Uterus (tissue), 4 donors: ENCODE results near the gene S1PR1. TPM values are rescaled to one million over a fixed set of nuclear protein-coding genes. Genes with fewer than 3 reads are reported as not detected.
A peak's percentile ranks its signal among the peaks of the same experiment; 100 is the strongest.

ENCODE experiments used
- DNase-seq, 2 donors: peaks; one replicate each; pipeline ENCODE4 v3.0.0-alpha.2; 2019 to 2020
- H3K27ac ChIP-seq, 2 donors: fragments of 200-600 bp; sonication (generic); 1 replicate in 1 of 2; 2 replicates in 1 of 2; pipeline ENCODE4 v1.5.1; 2016 to 2018
- H3K27me3 ChIP-seq, 2 donors: fragments of 200-600 bp; sonication (generic); one replicate each; pipeline ENCODE4 v1.5.1; 2018 to 2019; ENCODE audit warnings: control low read depth in 1 of 2
- H3K36me3 ChIP-seq, 2 donors: fragments of 200-600 bp; sonication (generic); one replicate each; pipeline ENCODE4 v1.5.1; 2019; ENCODE audit warnings: control low read depth in 1 of 2
- H3K4me1 ChIP-seq, 2 donors: fragments of 200-600 bp; sonication (generic); one replicate each; pipeline ENCODE4 v1.5.1; 2018 to 2019; ENCODE audit warnings: control low read depth in 1 of 2
- H3K4me3 ChIP-seq, 2 donors: fragments of 200-600 bp; sonication (generic); 1 replicate in 1 of 2; 2 replicates in 1 of 2; pipeline ENCODE4 v1.5.1; 2018 to 2019; ENCODE audit warnings: mild to moderate bottlenecking in 1 of 2
- H3K9me3 ChIP-seq, 2 donors: fragments of 200-600 bp; sonication (generic); one replicate each; pipeline ENCODE4 v1.5.1; 2019; ENCODE audit warnings: control low read depth in 1 of 2
- POLR2A ChIP-seq, 2 donors: fragments of 450-650 bp; IDR thresholded peaks; one replicate each; pipeline ENCODE4 v1.6.1; 2016; ENCODE audit warnings: antibody characterized with exemption in 2 of 2, mild to moderate bottlenecking in 1 of 2, moderate library complexity in 1 of 2
- intact Hi-C: fragments of 100-400 bp; cut with DNase I; formaldehyde crosslinking; loops from one replicate; pipeline ENCODE4 v1.15.1; 2023; ENCODE audit warnings: low total_unique reads
- total RNA-seq, 4 donors: library from RNA; depleted of rRNA in 3 of 4; stranded (reverse); fragments of >200 nt in 3 of 4; gene quantifications; one replicate each; pipeline versions ENCODE4 v1.1.0 to v1.2.4, GENCODE V29; 2014 to 2023
- TF ChIP-seq, protein P1 (sequence below), 4 experiments: fragments of 200-600 bp in 2 of 4; fragments of 450-650 bp in 2 of 4; sonication (generic) in 2 of 4; IDR thresholded peaks; one replicate each; pipeline ENCODE4 v1.5.1; 2016 to 2019; ENCODE audit warnings: antibody characterized with exemption in 4 of 4, mild to moderate bottlenecking in 2 of 4, moderate library complexity in 1 of 4
- donor health status: DM: yes; HTN: yes; CAD: no.

Gene S1PR1
- total RNA-seq, 4 donors from 2014 or later, result 25.6 to 97.9 (median 64.2) TPM

DNA sequence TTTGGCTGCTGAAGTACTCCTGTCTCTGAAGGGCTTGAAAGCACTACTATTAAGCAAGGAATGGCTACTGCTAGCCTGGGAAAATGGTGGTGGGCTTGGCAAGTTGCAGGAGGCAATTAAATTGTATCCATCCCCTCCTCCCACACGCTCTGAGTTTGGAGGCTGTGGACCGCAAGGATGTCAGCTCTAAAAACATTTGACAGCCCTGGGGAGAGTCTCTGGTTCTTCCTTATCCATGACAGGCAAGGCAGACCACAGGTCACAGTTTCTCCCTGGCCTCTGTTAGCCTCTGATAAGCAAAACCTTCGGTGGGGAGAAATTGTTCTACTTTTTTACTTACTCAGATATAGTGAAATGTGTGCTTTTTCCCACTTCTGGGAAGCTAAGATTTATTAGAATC is 46.6 kb downstream of the S1PR1 start:
- H3K27me3 ChIP-seq, result no peaks in the 10 kb centered on the region
- intact Hi-C loops, result loop anchor here (10.0 kb wide), 1 partner anchor 349 kb away; no protein-coding TSS in a partner anchor
- H3K9me3 ChIP-seq, result no peaks in the 10 kb centered on the region
- no peak overlapping the region for H3K4me3 ChIP-seq
- TF ChIP-seq POLR2A (IDR thresholded peaks at IDR 0.05), result no peak
- TF ChIP-seq, protein P1, sequence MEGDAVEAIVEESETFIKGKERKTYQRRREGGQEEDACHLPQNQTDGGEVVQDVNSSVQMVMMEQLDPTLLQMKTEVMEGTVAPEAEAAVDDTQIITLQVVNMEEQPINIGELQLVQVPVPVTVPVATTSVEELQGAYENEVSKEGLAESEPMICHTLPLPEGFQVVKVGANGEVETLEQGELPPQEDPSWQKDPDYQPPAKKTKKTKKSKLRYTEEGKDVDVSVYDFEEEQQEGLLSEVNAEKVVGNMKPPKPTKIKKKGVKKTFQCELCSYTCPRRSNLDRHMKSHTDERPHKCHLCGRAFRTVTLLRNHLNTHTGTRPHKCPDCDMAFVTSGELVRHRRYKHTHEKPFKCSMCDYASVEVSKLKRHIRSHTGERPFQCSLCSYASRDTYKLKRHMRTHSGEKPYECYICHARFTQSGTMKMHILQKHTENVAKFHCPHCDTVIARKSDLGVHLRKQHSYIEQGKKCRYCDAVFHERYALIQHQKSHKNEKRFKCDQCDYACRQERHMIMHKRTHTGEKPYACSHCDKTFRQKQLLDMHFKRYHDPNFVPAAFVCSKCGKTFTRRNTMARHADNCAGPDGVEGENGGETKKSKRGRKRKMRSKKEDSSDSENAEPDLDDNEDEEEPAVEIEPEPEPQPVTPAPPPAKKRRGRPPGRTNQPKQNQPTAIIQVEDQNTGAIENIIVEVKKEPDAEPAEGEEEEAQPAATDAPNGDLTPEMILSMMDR (IDR thresholded peaks at IDR 0.05), result no peak
- no peak overlapping the region for H3K27ac ChIP-seq
- no peaks in the 10 kb centered on the region for H3K36me3 ChIP-seq
- H3K4me1 ChIP-seq, result no peaks in the 10 kb centered on the region
- no peak for DNase-seq

DNA sequence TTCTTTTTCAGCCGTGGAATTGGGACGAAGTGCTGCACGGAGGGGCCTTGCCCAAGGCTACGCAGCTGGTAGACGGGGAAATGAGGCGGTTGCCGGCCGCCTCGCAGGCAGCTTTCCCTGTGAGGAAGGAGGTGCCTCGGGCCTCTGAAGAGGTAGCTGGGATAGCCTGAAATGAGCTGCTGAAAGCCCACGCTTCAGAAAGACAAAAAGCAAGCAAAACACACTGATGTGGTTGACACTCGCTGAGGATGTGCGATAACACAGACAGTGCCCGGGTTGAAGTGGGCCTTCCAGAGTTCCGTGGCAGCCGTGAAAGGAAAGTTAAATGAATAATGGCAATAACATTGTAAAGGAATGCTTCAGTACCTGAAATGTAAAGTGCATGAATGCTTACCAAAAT is 47.2 kb downstream of the S1PR1 start:
- Histone ChIP-seq H3K4me3 (no peak overlapping the region), H3K9me3 (no peaks in the 10 kb centered on the region), H3K4me1 (no peaks in the 10 kb centered on the region), H3K36me3 (no peaks in the 10 kb centered on the region), H3K27ac (no peak overlapping the region), H3K27me3 (no peaks in the 10 kb centered on the region)
- intact Hi-C loops, result loop anchor here (10.0 kb wide), 1 partner anchor 349 kb away; no protein-coding TSS in a partner anchor
- no peak for TF ChIP-seq POLR2A (IDR thresholded peaks at IDR 0.05)
- TF ChIP-seq, protein P1 (IDR thresholded peaks at IDR 0.05), result no peak
- DNase-seq, result no peak

DNA sequence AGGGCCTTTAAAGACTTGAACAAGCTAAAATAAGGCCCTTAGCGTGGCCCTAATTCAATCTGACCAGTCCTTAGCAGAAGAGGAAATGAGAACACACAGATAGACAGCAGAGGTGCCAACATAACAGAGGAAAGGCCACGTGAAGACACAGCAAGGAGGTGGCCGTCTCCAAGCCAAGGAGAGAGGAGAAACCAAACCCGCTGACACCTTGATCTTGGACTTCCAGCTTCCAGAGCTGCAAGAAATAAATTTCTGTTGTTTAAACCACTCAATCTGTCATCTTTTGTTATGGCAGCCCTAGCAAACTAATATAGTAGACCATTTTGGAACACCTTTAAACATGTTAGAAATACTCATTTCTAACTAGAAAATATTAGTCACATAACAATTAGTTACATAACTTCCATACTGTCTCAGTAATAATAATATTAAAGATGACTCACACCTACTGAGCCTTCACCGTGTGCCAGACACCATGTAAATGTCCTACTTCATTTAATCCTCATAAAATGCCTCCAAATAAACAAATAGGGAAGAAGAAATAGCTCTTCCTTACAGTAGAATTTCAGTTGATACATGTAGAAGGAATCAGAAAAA is 47.9 kb downstream of the S1PR1 start:
- H3K4me3 ChIP-seq, result no peak overlapping the region
- no peaks in the 10 kb centered on the region for H3K36me3 ChIP-seq
- H3K27ac ChIP-seq, result no peak overlapping the region
- H3K4me1 ChIP-seq, result no peaks in the 10 kb centered on the region
- no peak for DNase-seq
- H3K9me3 ChIP-seq, result no peaks in the 10 kb centered on the region
- no peaks in the 10 kb centered on the region for H3K27me3 ChIP-seq
- intact Hi-C loops, result loop anchor here (10.0 kb wide), 1 partner anchor 350 kb away; no protein-coding TSS in a partner anchor
- no peak for TF ChIP-seq POLR2A (IDR thresholded peaks at IDR 0.05)
- TF ChIP-seq, protein P1 (IDR thresholded peaks at IDR 0.05), result no peak

DNA sequence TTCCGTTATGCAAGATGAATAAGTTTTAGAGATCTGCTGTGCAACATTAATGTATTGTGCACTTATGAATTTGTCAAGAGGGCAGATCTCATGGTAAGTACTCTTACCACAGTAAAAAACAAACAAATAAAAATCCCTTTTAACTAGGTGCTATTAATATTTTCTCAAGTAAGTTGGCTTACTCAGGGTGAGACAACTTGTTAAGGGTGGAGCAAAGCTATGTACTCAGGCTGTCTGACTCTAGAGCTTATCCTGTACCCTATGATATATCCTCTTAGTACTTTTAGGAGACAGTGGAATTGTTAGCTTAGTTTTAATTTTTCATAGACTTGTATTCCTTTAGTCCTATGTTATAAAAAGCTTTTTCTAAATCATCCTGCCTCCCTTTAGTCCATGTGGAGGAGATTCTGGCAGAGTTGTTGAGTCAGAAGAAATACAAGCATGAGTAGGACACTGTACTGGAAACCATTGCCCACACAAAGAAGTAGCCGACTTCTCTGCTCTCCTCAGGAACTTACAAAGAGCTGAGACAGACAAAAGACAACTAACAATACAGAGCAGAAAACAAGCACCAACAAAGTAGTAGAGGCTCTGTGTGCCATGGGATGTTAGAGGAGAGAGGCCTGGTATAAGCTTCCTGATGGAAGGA is 49.2 kb downstream of the S1PR1 start:
- DNase-seq, result no peak
- Histone ChIP-seq H3K27ac (no peak overlapping the region), H3K4me1 (no peaks in the 10 kb centered on the region), H3K27me3 (no peaks in the 10 kb centered on the region), H3K36me3 (no peaks in the 10 kb centered on the region), H3K4me3 (no peak overlapping the region), H3K9me3 (no peaks in the 10 kb centered on the region)
- intact Hi-C loops, result loop anchor here (10.0 kb wide), 1 partner anchor 351 kb away; no protein-coding TSS in a partner anchor
- no peak for TF ChIP-seq POLR2A (IDR thresholded peaks at IDR 0.05)
- TF ChIP-seq, protein P1 (IDR thresholded peaks at IDR 0.05), result no peak

DNA sequence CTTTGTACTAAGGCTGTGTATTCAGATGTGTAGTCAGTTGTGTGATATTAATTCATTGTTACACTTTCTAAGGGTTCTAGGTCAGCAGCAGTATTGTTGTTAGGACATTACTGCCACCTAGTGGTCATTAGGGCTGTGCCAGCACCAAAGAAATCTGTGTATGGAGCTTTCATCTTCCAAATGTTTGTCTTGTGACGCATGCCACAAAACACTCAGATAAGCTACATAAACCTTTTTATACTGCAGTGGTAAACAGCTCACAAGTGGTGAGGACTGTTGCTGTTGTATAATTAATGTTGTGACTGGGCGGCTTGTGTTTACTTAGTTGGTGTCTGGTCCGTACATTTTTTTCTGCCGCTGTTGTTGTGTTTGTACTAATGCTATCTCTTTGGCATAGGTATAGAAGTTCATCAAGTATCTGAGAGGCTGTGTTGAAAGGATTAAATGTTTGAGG is 51.7 kb downstream of the S1PR1 start:
- Histone ChIP-seq H3K9me3 (no peaks in the 10 kb centered on the region), H3K27ac (no peak overlapping the region), H3K4me3 (no peak overlapping the region), H3K27me3 (no peaks in the 10 kb centered on the region), H3K4me1 (no peaks in the 10 kb centered on the region), H3K36me3 (no peaks in the 10 kb centered on the region)
- TF ChIP-seq POLR2A (IDR thresholded peaks at IDR 0.05), result peak in 1 of 2 donors; percentile 3
- TF ChIP-seq, protein P1 (IDR thresholded peaks at IDR 0.05), result peak; percentile 78 to 90 (median 84)
- intact Hi-C loops, result loop anchor here (10.0 kb wide), 1 partner anchor 354 kb away; no protein-coding TSS in a partner anchor
- peak; percentile 52 to 64 for DNase-seq
